ENCODE measurements around the gene FRMD5.

DNA sequence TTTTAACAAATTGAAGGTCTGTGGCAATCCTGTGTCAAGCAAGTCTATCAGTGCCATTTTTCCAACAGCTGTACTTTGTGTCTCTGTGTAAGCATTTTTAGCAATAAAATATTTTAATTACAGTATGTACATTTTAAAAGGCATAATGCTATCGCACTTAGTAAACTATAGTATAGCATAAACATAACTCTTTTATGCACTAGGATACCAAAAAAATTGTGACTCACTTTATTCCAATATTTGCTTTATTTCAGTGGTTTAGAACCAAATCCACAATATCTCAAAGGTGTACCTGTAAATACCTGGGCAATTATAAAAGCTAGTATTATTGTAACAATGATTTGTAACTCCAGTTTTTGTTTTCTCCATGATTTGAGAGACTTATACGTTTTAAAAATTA, 46.5 kb downstream of the FRMD5 start:
- TF ChIP-seq POLR2AphosphoS5 (IDR thresholded peaks at IDR 0.05; ENCODE audit: low read depth, low read length), result no peak
- TF ChIP-seq REST (IDR thresholded peaks at IDR 0.05; ENCODE audit: insufficient read depth in 1 of 2, low read depth in 2 of 2, low read length in 2 of 2), result no peak
- TF ChIP-seq FOXP2 (optimal IDR thresholded peaks at IDR 0.05; ENCODE audit: borderline replicate concordance, extremely low read depth, extremely low read length, insufficient read depth), result no peak

Data from PFSK-1 (cell line).